MG63 (cell line): ENCODE measurements around the gene CSN3. TPM values are rescaled to one million over a fixed set of nuclear protein-coding genes. Genes with fewer than 3 reads are reported as not detected.
"Not testable (repeated sequence)": the region's sequence is repeated elsewhere in the genome, so short reads cannot be mapped to it uniquely, and the experiment has no call there.

Experiments
- DNase-seq: peaks from one replicate; pipeline ENCODE4 v3.0.0-alpha.2; 2020
- H3K27me3 ChIP-seq: fragments of 250-450 bp; sonication (Bioruptor Pico); 2 replicates; pipeline ENCODE4 v1.5.1; 2020; ENCODE audit warnings: mild to moderate bottlenecking, moderate library complexity
- H3K36me3 ChIP-seq: fragments of 250-450 bp; sonication (Bioruptor Pico); 2 replicates; pipeline ENCODE4 v1.5.1; 2020; ENCODE audit warnings: mild to moderate bottlenecking, moderate library complexity
- H3K4me3 ChIP-seq: fragments of 250-450 bp; sonication (Bioruptor Pico); 2 replicates; pipeline ENCODE4 v1.5.1; 2020; ENCODE audit warnings: mild to moderate bottlenecking, moderate library complexity
- H3K9me3 ChIP-seq: fragments of 250-450 bp; sonication (Bioruptor Pico); 2 replicates; pipeline ENCODE4 v1.5.1; 2020; ENCODE audit warnings: mild to moderate bottlenecking, moderate library complexity
- total RNA-seq: library from RNA; depleted of rRNA; stranded (reverse); fragments of >200 nt; shearing (Covaris generic); gene quantifications from 2 replicates; pipeline ENCODE4 v1.2.3, GENCODE V29; 2014; ENCODE audit warnings: low replicate concordance; rRNA removed

CSN3 gene
- not detected in 2 replicates for total RNA-seq

DNA sequence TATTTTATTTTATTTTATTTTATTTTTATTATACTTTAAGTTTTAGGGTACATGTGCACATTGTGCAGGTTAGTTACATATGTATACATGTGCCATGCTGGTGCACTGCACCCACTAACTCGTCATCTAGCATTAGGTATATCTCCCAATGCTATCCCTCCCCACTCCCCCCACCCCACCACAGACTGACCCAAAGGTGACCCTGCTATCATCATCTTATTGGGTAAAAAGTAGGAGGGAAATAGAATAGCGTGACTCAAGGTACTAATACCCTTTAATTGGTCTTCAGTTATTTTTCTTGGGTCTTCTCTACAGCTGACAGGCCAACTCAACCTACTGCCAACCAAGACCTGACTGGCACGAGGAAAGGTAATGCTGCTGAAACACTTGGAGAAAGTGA is at the start of gene CSN3:
Gene CSN3 (plus strand): TSS at position 301 of the 400 bp plus-strand sequence. CDS start 2,223 bp downstream, outside the sequence.
- not testable (repeated sequence) for H3K27me3 ChIP-seq, H3K4me3 ChIP-seq, H3K9me3 ChIP-seq, DNase-seq, H3K36me3 ChIP-seq

GRCh38 chr4:70192895-70193294 is 49.5 kb upstream of the CSN3 start:
- no peak overlapping the region for H3K4me3 ChIP-seq
- H3K36me3 ChIP-seq = no peaks in the 10 kb centered on the region
- no peaks in the 10 kb centered on the region for H3K9me3 ChIP-seq
- no peaks in the 10 kb centered on the region for H3K27me3 ChIP-seq
- no peak for DNase-seq

- DNase-seq = no peak
- Histone ChIP-seq H3K36me3 (no peaks in the 10 kb centered on the region), H3K9me3 (no peaks in the 10 kb centered on the region), H3K4me3 (no peak within 1 kb of the TSS), H3K27me3 (no peaks in the 10 kb centered on the region)
Observed at GRCh38 chr4:70195425-70195824, 47.0 kb upstream of the CSN3 start, which contains the start of gene ODAM. Gene ODAM, plus strand, starts transcription at chr4:70195725. Its CDS starts 819 bp downstream, at chr4:70196544.

DNA sequence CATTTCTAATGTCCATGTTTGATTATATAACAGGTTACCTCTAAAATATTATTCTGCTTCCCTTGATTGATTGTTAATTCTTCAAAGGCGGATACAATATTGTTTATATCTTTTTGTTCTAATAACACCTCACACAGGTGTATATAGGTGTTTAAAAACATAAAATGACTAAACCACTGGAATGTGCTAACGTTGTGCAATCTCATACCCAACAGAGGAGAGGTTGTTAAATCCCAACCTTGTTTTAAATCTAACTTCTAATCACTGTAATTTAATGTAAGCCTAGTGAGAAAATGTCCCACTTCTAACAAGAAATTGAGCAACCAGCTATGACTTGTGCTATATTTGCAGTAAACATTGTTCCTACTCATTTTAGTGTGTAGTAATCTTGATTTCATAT is 45.5 kb upstream of the CSN3 start:
- H3K36me3 ChIP-seq = no peaks in the 10 kb centered on the region
- no peaks in the 10 kb centered on the region for H3K27me3 ChIP-seq
- H3K4me3 ChIP-seq = no peak overlapping the region
- H3K9me3 ChIP-seq = no peaks in the 10 kb centered on the region
- no peak for DNase-seq

DNA sequence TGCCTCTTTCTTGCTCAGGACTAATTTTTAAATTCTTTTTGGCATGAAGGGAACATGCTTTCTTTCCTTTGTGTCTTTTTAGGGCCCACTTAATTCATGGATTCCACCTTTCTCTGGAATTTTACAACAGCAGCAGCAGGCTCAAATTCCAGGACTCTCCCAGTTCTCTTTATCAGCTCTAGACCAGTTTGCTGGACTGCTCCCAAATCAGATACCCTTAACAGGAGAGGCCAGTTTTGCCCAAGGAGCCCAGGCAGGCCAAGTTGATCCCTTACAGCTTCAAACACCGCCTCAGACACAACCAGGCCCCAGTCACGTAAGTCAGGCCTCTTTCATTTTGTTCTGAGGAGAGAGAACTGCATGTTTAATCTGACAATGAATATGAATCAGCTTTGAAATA is 44.6 kb upstream of the CSN3 start:
- H3K4me3 ChIP-seq = no peak overlapping the region
- H3K9me3 ChIP-seq = no peaks in the 10 kb centered on the region
- no peaks in the 10 kb centered on the region for H3K27me3 ChIP-seq
- no peaks in the 10 kb centered on the region for H3K36me3 ChIP-seq
- DNase-seq = no peak

- no peak overlapping the region for H3K4me3 ChIP-seq
- H3K36me3 ChIP-seq = no peaks in the 10 kb centered on the region
- no peak for DNase-seq
- H3K9me3 ChIP-seq = no peaks in the 10 kb centered on the region
- H3K27me3 ChIP-seq = no peaks in the 10 kb centered on the region
Observed at GRCh38 chr4:70203601-70204000, 38.8 kb upstream of the CSN3 start.

- not testable (repeated sequence) for H3K9me3 ChIP-seq, DNase-seq, H3K36me3 ChIP-seq, H3K27me3 ChIP-seq, H3K4me3 ChIP-seq
Observed at GRCh38 chr4:70212752-70213151, 29.6 kb upstream of the CSN3 start.

GRCh38 chr4:70216109-70216508 is 26.3 kb upstream of the CSN3 start:
- not testable (repeated sequence) for H3K36me3 ChIP-seq, H3K9me3 ChIP-seq, DNase-seq, H3K27me3 ChIP-seq, H3K4me3 ChIP-seq

GRCh38 chr4:70216550-70216949 is 25.8 kb upstream of the CSN3 start:
- not testable (repeated sequence) for H3K36me3 ChIP-seq, DNase-seq, H3K9me3 ChIP-seq, H3K27me3 ChIP-seq, H3K4me3 ChIP-seq

- not testable (repeated sequence) for H3K9me3 ChIP-seq, H3K36me3 ChIP-seq, H3K27me3 ChIP-seq, H3K4me3 ChIP-seq, DNase-seq
Observed at GRCh38 chr4:70221389-70221788, 21.0 kb upstream of the CSN3 start.

DNA sequence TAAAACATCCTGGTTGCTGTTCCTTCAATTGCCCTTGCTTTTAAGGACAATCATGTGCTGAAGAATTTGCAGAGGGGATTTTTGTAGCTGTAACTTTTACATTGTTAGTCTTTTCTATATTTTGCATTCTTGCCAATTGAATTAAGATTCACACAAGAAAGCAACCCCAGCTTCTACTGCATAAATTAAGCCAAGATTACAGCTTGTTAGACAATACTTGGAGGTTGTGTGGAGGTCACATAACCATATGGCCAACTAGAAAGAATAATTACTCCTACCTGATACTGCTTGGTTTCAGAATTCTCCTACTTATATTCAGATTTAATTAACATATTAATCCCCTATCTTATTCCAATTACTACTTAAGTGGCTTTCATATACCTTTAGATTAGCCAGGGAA is 20.6 kb upstream of the CSN3 start:
- not testable (repeated sequence) for H3K36me3 ChIP-seq, H3K9me3 ChIP-seq, H3K4me3 ChIP-seq, H3K27me3 ChIP-seq, DNase-seq

GRCh38 chr4:70225824-70226223 is 16.6 kb upstream of the CSN3 start, which contains the start of gene FDCSP:
Gene FDCSP, plus strand, starts transcription at chr4:70226124. Its CDS starts 5,071 bp downstream, at chr4:70231195.
- Histone ChIP-seq H3K9me3 (no peaks in the 10 kb centered on the region), H3K4me3 (no peak within 1 kb of the TSS), H3K36me3 (no peaks in the 10 kb centered on the region), H3K27me3 (no peaks in the 10 kb centered on the region)
- no peak for DNase-seq

GRCh38 chr4:70236125-70236524 is 6.3 kb upstream of the CSN3 start:
- Histone ChIP-seq H3K27me3 (no peaks in the 10 kb centered on the region), H3K9me3 (no peaks in the 10 kb centered on the region), H3K36me3 (no peaks in the 10 kb centered on the region), H3K4me3 (no peak overlapping the region)
- no peak for DNase-seq

- Histone ChIP-seq H3K4me3 (no peak overlapping the region), H3K9me3 (no peaks in the 10 kb centered on the region), H3K27me3 (no peaks in the 10 kb centered on the region), H3K36me3 (no peaks in the 10 kb centered on the region)
- DNase-seq = no peak
Observed at GRCh38 chr4:70239131-70239883, 3.1 kb upstream of the CSN3 start.

- Histone ChIP-seq H3K9me3 (no peaks in the 10 kb centered on the region), H3K4me3 (no peak overlapping the region), H3K36me3 (no peaks in the 10 kb centered on the region), H3K27me3 (no peaks in the 10 kb centered on the region)
- DNase-seq = peak; percentile 1
Observed at GRCh38 chr4:70239884-70240591, 2.4 kb upstream of the CSN3 start.

DNA sequence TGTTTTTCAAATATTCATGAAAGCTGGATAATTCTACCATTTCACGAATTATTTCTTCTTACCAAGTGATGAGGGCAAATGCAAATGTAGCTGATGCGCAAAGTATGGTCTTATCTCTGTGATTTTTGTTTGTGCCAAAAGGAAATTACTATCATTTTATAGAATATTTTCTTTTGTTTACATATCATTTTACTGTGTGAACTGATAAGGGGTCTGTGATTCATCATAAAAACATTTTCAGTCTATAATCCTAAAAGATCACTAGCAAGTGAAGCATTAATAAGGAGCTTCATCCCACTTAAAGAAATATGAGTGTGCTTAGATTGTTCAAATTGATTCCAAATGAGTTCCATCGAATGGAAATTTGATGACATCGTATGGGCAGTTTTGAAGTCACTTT is 694 bp downstream of the CSN3 start:
- no peaks in the 10 kb centered on the region for H3K36me3 ChIP-seq

DNA sequence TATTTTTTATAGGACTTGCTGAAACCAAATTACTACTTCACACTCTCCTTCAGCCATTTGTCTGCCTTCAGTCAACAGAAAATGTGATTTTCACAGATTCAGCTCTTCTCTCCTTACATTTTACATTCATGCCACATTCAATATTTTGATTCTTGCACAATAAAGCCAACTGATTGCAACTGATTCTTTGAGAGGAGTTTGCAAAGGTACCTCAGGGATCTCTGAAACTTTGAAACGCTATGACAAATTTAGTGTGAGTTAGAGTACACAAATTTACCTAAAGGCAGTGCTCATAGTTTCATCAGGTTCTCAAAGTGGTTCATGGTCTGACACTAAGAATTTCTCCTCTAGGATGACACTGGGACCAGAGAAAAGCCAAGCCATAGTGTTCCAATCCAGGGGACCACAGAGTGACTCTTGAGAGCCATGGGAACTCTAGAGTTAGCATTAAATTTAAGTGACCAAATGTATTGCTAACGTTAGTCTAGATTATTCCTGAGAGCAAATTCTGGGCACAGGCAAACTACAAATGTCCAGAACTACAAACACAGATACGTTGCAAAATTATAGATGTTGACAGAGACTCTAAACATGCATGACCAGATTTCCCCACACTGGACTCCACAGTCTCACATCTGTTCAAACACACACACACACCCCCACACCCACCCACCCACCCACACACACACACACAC is 9.0 kb downstream of the CSN3 start:
- H3K4me3 ChIP-seq = no peak overlapping the region
- no peaks in the 10 kb centered on the region for H3K36me3 ChIP-seq

More for the DNA sequence above, 694 bp downstream of the CSN3 start:
- H3K4me3 ChIP-seq = no peak overlapping the region
- H3K9me3 ChIP-seq = no peaks in the 10 kb centered on the region
- no peaks in the 10 kb centered on the region for H3K27me3 ChIP-seq
- DNase-seq = no peak

More for the DNA sequence above, 9.0 kb downstream of the CSN3 start:
- no peak for DNase-seq
- Histone ChIP-seq H3K9me3 (no peaks in the 10 kb centered on the region), H3K27me3 (no peaks in the 10 kb centered on the region)
